Stimulated activated CD8-positive, alpha-beta memory T cell treated with anti-CD3 and anti-CD28 coated beads, Interleukin-7, amount 100 ng/mL, for 24 hours (primary cell): Measurements from ENCODE around the gene GDF7.

Source experiments
- DNase-seq: peaks from one replicate; pipeline ENCODE4 v3.0.0-alpha.2; 2020; ENCODE audit warnings: low read depth

Gene GDF7

DNA sequence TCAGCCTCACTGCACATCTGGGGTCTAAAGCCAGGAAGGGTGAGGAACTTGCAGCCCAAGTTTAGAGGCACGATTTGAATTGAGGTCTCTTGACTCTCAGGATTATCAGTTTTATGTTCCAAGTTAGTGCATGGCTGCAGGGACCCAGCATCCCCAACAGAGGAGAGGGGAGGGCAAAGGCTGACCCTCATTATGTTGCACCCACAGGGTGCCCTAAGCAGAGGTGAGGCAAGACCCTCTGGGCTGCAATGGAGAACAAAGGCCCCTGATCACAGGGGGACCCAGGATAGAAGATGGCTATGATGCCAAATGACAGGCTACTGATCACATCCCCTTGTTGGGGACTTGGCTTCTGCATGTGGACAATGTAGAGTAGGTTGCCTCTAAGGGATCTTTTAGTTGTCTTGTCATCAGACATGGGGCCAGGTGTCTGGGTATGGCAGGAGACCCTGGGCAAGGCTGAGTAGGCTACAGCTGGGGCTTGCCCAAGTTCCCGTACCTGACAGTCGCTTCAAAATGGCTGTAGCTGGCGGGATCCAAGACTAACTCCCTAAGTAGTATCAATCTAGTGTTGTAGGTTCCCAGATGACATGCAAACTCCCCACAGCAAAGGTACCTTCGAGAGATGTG is 4.5 kb upstream of the GDF7 start:
- DNase-seq, result no peak

DNA sequence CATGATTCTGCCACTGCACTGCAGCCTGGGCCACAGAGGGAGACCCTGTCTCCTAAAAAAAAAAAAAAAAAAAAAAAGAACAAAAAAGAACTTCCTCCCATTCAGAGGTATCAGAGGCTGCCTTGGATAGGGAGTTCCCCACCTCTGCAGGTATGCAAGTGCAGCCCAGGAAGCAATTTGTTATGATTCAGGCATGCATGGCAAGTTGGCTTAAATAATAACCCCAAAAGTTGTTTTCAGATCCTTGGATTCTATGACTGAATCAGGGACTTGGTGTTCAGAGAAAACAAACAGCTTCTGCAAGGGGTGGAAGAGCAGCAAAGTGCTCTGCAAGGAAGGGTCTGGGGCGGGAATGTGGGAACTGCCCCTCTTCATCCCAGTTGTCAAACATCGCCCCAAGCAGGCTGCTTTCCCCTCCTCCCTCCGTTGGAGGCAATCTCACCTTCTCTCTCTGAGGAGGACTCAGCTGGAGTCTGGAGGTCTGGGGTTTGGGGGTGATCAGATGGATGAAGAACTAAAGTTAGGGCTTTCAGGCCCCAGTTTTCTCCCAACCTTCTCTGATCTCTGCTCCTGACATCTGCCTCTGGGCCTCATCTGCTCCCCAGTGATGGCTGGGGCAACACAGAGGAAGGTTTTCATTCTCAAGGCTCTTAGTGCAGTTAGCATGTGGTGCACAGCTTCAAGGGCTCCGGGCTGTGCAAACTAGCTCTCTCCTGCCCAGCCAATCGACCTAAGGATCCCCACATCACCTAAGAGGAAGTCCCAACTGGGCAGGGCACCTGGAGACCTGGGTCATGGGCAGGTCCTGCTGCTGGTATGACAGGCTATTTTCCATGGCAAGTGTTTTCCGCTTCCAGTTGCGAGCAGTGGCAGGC is 3.5 kb upstream of the GDF7 start:
- no peak for DNase-seq

DNA sequence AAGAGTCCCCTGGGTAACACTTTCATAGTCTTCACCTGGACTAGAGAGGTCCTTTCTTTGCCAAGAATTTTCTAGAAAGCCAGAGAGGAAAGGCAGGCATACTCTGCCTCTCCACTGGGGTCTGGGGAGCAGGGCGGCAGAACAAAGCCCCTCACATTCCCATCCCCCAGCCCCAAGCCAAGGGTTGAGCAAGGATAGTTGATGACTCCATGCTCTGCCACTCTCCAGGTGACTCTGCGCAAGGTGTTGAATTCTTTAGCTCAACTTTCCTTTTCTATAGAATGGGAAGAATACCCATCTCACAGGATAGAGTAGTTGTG is 2.9 kb upstream of the GDF7 start:
- DNase-seq, result no peak

DNA sequence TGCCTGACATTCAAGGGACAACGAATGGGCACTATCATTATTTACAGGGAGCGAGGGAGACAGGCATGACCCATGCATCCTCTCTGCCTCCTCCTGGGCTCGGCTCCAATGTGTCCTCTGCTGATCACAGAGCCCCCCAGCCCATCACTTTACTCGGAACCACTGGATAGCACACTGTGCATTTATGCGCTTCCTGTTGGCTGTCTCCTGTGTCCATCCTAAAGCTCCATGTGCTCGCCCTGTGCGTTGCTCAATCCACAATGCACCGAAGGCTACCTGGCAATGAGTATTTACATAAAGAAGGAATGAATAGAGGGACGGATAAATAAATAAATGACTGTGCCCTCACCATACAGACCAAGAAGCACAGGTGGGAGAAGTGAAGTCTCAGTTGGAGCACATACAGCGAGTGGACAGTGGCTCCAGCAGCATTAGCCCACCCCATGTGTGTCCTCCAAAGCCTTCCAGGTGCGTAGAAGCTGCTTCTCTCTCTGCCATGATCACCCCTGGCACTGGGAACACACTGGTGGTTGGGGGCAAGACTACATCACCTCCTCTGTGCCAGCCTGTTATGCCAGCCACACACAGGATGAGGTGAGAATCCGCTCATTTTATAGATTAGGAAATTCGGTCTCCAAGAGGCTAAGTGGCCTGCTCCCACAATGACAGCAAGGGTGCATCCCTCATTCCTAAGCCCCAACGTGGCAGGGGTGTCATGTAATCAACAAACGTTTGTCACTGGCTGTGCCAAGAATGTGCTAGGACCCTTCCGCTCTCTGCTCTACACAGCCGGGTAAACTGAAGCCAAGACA is 2.3 kb upstream of the GDF7 start:
- no peak for DNase-seq

DNA sequence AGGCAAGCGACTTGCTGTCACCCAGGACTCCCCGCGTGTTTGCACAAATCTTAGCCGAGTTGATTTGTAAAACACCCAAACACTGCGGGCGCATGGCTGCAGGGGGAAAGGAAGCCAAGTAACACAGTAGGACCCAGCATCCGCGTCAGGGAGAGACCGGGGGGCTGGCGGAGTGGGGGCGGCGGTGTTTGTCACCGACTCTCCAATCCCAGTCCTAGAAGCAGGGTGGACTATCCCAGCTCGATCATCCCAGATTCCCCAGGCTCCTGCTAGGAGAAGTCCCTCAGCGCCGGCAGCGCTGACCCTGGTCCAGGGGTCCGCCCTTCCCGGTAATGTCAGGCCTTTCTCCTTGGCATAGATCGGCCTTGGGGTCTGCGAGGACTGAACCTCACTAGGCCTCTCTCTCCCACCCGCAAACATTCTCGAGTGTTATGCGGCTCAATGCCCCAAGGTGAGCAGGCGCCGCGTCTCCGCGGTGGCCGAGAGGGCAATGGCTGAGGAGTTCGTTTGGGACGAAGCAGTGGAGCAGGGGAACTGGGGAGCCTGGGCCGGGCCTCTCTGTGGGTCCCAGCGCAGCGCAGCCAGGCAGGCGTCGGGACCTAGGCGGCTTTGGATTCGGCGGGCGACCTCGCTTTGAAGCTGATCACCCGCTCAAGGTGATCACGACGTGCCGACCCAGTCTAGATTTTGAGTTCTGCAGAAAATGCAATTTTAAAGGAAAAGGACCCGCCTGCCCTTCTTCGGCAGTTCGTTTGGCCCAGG is 1.5 kb upstream of the GDF7 start:
- DNase-seq, result no peak

DNA sequence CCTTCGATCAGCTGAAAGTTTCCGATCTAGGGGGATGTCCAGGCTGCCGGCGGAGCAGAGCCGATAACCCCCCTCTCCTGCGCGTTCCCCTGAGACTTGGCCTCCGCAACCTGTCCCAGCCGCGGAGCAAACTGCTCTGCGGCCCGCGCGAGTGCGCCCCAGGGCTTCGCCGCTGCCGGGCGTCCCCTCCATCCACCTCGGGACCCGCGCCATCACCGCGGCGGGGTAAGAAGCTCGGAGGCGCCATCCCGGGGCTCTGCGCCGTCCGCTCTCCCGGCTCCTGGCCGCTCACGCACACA is 990 bp upstream of the GDF7 start:
- no peak for DNase-seq

DNA sequence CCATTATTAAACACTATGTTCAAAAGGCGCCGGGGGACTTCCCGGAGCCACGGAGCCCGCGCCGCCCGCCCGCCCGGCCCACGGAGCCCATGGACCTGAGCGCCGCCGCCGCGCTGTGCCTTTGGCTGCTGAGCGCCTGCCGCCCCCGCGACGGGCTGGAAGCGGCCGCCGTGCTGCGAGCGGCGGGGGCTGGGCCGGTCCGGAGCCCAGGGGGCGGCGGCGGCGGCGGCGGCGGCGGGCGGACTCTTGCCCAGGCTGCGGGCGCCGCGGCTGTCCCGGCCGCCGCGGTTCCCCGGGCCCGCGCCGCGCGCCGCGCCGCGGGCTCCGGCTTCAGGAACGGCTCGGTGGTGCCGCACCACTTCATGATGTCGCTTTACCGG is 197 bp downstream of the GDF7 start:
- no peak for DNase-seq

DNA sequence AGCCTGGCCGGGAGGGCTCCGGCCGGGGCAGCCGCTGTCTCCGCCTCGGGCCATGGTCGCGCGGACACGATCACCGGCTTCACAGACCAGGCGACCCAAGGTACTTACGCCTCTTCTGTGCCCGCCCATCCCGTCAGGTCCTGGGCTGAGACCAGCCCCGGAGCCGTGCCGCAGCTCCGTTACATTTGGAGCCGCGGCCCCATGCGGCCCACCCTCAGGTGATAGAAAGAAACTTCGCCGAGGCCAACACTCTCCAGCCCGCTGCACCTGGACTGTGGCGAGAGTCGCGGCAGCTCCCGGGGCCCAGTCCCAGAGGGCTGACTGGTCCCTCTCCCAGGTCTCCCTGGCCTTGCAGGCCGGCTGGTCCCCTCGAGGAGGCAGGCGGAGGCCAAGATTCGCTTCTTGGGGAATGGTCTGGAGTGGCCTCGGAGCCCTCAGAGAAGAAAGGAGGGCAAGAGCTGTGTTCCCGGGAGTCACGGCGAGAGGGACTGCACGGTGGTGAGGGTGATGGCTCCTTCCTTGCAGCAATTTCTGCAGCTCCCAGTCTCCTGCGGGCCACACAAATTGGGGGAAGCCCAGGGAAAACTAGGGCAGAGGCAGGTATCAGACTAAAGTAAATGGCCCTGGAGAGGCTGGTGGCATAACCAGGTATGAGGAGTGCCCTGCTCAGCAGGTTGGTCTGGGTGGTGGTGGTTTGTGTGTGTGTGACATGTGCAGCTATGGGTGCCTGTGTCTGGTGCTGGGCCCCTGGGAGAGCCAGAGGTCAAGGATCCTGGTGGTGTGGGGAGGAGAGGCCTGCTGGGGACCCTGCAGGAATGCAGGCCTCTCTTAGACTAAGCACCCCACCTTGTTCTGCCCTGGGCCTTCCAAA is 822 bp downstream of the GDF7 start:
- DNase-seq, result no peak

DNA sequence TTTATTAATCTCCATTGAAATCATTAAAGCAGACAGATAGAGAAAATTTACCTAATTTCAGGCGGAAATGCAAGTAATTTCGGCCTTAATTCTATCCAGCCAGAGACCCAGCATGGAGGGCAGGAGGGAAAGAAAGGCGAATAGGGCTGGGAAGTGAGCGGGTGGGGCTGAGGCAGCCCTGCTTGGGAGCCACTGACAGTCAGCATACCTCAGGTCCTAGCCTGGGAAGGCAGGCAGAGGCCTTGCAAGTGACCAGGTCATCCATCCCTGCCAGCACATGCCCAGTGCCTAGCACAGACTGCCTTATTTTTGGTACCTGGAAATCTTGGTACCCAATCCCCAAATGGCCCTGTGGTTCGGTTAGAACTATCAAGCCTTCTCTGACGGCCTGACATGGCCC is 1.5 kb downstream of the GDF7 start:
- no peak for DNase-seq

DNA sequence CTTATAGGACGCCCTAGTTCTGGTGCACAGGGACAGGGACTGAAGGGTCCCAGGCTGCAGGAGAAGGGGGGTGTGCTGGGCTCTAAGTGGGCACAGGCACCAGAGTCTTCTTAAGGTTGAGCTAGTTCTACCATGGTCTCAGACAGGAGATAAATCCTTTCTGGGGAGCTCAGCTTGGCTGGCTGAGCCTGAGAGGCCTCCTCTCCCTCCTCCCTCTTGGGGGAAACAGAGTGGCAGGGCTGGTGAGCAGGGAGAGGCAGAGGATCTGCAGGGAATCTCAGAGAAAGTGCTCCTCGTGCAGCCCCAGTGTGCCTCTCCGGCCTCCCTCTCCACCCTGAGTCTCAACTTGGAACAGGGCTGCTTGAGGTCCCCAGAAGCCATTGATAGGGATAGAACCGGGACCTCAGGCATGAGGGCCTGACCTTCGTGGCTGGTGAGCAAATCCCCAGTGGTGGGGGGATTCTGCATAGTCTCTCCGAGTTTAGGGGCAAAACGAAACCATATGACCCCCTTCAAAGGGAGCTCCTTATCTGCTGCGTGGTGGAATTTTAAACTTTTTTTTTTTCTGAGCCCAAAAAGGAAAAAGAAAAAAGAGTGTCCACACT is 2.0 kb downstream of the GDF7 start:
- no peak for DNase-seq

DNA sequence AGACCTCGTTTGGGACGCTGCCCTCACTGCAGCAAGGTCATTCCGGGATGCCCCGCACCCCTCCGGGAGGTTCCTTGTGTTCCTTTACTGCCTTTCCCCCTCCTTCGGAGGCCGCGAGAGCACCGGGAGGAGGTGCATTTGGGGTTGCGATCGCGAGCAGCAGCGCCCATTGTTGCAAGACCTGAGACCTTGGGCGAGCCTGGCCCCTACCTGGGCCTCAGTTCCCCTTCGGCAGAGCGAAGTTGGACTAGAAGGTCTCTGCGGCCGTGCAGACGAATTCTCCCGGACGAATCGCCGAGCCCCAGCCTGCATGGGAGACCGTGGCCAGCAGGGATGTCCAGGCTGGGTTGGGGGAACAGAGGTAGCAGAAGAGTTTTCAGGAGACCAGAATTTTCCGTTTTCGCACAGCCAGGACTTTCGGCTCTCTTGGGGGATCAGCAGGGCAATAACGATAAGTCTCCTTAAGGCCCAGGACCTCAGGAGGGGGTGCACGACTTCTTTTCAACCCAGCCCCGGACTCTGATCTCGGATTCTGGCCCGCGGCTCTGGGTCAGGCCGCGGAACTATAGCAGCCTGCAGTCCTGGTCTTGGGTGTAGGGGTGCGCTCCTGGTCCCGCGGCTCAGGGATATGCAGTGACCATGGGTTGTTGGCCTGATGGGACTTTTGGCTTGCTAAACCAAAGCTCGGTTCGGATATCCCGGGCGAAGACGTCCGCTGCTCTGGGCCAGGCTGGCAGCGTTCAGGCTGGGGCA is 2.8 kb downstream of the GDF7 start:
- no peak for DNase-seq

DNA sequence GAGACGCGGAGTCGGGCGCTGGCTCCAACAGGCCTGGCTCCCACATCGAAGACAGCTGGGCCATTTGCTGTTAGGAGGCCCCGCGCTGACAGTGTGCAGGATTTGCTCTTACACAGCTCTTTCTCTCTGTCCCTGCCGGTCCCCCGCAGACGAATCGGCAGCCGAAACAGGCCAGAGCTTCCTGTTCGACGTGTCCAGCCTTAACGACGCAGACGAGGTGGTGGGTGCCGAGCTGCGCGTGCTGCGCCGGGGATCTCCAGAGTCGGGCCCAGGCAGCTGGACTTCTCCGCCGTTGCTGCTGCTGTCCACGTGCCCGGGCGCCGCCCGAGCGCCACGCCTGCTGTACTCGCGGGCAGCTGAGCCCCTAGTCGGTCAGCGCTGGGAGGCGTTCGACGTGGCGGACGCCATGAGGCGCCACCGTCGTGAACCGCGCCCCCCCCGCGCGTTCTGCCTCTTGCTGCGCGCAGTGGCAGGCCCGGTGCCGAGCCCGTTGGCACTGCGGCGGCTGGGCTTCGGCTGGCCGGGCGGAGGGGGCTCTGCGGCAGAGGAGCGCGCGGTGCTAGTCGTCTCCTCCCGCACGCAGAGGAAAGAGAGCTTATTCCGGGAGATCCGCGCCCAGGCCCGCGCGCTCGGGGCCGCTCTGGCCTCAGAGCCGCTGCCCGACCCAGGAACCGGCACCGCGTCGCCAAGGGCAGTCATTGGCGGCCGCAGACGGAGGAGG is 3.5 kb downstream of the GDF7 start:
- DNase-seq, result no peak

DNA sequence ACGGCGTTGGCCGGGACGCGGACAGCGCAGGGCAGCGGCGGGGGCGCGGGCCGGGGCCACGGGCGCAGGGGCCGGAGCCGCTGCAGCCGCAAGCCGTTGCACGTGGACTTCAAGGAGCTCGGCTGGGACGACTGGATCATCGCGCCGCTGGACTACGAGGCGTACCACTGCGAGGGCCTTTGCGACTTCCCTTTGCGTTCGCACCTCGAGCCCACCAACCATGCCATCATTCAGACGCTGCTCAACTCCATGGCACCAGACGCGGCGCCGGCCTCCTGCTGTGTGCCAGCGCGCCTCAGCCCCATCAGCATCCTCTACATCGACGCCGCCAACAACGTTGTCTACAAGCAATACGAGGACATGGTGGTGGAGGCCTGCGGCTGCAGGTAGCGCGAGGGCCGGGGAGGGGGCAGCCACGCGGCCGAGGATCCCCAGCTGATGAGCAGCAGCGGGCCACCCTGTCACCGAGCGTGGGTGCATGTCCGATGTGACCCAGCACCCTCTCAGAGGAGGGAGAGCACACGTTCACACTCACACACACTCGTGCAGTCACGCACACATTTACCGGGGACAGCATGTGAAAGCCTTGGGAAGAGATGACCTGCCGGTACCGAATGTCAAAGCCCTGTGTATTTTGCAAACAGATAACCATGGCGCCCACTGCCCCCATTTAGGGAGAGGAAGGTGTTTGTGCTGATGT is 4.2 kb downstream of the GDF7 start:
- DNase-seq, result no peak

DNA sequence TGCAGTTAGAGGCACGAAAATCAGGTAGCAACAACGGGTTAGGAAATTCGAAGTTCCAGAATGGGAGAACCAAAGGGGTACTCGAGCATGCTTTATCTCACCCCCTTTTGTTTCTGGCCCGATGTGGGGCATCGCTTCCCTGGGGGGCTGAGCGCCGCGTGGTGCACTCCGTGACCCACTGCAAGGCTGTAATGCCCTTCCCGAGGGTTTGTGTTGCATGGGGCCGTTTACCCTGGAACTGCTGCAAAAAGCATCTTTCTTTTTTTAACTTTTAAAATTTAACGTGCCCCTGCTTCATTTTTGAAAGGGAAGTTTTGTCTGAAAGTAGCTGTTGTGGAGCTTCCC is 4.8 kb downstream of the GDF7 start:
- no peak for DNase-seq

DNA sequence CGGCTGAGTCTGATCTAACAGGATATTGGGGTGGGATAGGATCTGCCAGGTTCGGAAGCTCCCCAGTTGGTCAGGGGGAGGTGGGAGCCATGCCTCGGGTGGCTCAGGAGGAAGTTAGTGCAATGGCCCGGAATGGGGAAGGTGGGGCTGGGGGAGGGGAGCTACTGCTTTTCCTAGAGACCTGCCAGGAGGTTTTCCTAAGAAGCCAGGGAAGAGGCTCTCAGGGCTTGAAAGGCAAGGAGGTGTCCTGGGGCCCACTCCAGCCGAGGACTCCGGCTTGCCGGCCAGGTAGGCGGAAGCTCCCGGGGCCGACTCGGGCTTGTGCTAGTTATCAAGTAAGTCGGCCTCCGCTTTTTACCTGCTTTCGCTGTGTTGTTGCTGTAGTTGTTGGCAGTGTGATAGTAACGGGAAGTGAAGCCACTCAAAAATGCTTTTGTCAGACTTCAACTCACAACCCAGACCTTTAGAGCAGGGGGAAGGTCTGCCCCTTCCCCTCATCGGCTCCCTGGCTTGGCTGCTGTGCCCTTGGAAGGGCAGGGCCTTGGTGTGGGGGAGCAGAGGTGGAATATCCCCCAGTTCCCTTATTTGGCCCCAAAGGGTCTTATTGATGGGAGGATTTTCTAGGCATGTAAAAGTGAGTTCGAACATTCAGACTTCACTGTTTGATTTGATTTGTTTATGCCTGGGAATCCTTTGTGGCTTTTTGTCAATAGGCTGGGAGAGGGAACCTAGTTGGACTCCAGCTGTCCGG is 5.4 kb downstream of the GDF7 start:
- DNase-seq, result no peak

DNA sequence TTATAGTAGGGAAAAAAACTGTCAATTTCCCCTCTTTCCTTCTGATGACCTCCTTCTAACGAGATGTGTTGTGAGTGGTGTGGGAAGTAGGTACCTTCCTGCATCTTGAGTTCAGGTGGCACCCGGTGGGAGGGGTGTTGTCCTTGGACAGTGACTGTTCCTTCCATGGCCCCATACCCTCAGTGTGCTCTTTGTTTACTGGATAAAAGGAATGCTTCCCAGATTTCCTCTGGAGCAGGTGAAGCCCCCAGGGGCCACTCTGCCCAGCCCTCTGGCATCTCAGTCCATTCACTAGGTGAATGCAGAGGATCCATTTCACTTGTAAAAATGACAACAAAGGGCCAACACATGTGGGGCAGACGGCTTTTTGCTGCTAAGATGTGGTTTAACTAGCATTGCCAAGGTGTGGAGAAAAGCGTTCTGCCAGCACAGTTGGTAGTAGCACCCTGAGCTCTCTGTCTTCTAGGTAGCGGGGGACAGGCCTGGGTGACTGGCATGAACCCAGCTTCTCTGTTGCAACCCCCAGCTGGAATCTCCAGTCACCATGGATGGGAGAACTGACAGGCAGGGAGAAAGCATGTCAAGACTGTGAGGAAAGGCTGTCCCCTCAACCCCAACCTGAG is 6.9 kb downstream of the GDF7 start:
- no peak for DNase-seq

DNA sequence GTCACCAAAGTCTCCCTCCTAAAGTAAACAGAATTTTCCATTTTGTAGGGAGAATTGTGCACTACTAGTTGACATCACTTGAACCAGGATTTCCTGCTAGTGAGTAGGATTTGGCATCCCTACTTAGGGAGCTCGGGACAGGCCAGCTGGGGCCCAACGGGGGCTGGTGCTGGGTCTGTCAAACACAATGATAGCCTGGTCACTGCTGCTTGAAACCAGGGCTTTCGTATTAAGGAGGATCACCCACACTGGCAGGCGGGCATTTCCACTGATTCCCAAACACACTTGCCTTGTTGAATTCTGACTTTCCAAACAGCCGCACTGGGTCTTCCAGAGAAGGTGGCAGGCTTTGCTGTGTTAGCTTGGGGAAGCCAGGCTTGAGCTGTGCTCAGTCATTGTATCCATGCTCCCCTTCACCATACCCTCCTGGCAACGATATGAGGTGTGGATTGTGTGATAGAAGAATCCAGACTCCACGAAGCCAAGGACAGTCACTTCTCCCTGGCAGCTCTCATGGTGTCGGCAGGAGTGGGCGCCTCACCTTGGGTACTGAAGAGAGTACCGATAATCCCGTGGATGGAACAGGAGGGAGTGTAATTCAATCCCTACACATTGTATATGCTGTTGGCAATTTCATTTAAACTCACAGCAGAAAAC is 7.5 kb downstream of the GDF7 start:
- DNase-seq, result no peak
